ENCODE results near the gene QTRT2. TPM values are rescaled to one million over a fixed set of nuclear protein-coding genes. Genes with fewer than 3 reads are reported as not detected.

QTRT2 gene
- total RNA-seq (2021) (49.6 and 62.4 TPM in 2 replicates), Bru-seq, nascent RNA (percentile 90 among the genes with signal in this experiment), BruChase-seq, experiment 1, labeled RNA remaining after a 2-hour chase (percentile 88 among the genes with signal in this experiment), BruChase-seq, experiment 2, labeled RNA remaining after a 6-hour chase (percentile 78 among the genes with signal in this experiment)
- long read RNA-seq, full-length matches to known transcripts, result 47 of 68 reads
- long read RNA-seq, partial matches to known transcripts, result 3 of 68 reads
- long read RNA-seq, other reads (novel, unspliced or antisense), result 18 of 68 reads

GRCh38 chr3:114056130-114057010, at the start of gene QTRT2, which contains the start of gene CCDC191:
QTRT2 (plus strand) TSS chr3:114056737; CDS start chr3:114065258, 8,521 bp downstream.
CCDC191 (minus strand) TSS chr3:114056526; CDS start chr3:114056466, 60 bp downstream.
- H3K27me3 ChIP-seq (replicated peaks; ENCODE audit: insufficient read depth, low read depth, low read length, poor library complexity), result no peaks in the 10 kb centered on the region
- POLR2A ChIA-PET (ENCODE audit: low non-redundant PET), result no interaction called here
- TF ChIP-seq CTCF (conservative IDR thresholded peaks at IDR 0.05; ENCODE audit: low read depth, low read length), result no peak
- no peak for TF ChIP-seq EZH2 (IDR thresholded peaks at IDR 0.05; ENCODE audit: borderline replicate concordance, low read depth, low read length, poor library complexity, severe bottlenecking)
- peak within 1 kb of the TSS; percentile 65 for H3K27ac ChIP-seq (ENCODE audit: low read depth, low read length, poor library complexity, severe bottlenecking)
- H3K4me3 ChIP-seq (ENCODE audit: low read depth, low read length, poor library complexity, severe bottlenecking), result peak within 1 kb of the TSS; percentile 67
- DNase-seq (ENCODE audit: low spot score), result peak; percentile 100
- H3K36me3 ChIP-seq (ENCODE audit: insufficient read depth, low read length, poor library complexity, severe bottlenecking), result no peaks in the 10 kb centered on the region
- peaks cover 5% of the 10 kb centered on the region for H3K4me1 ChIP-seq (ENCODE audit: insufficient read depth, low read length, poor library complexity, severe bottlenecking)
- H3K9me3 ChIP-seq (ENCODE audit: low read depth, low read length, poor library complexity, severe bottlenecking), result no peaks in the 10 kb centered on the region
- CTCF ChIA-PET, result no interaction called here
- intact Hi-C loops (cut with micrococcal nuclease; ENCODE audit: unreplicated experiment), result loop anchor here (10.0 kb wide), 1 partner anchor 312 kb away; the partner anchor contains the start of genes ATP6V1A and NAA50
- BruUV-seq (replicated peaks), result TSS peak; percentile 69

GRCh38 chr3:114011059-114011797, 45.3 kb upstream of the QTRT2 start:
- no peak overlapping the region for H3K4me3 ChIP-seq (ENCODE audit: low read depth, low read length, poor library complexity, severe bottlenecking)
- no peak for TF ChIP-seq CTCF (conservative IDR thresholded peaks at IDR 0.05; ENCODE audit: low read depth, low read length)
- no peak for TF ChIP-seq EZH2 (IDR thresholded peaks at IDR 0.05; ENCODE audit: borderline replicate concordance, low read depth, low read length, poor library complexity, severe bottlenecking)
- H3K4me1 ChIP-seq (ENCODE audit: insufficient read depth, low read length, poor library complexity, severe bottlenecking), result no peaks in the 10 kb centered on the region
- no TSS peak for BruUV-seq (replicated peaks)
- no peaks in the 10 kb centered on the region for H3K9me3 ChIP-seq (ENCODE audit: low read depth, low read length, poor library complexity, severe bottlenecking)
- no peak overlapping the region for H3K27ac ChIP-seq (ENCODE audit: low read depth, low read length, poor library complexity, severe bottlenecking)
- DNase-seq (ENCODE audit: low spot score), result no peak
- H3K36me3 ChIP-seq (ENCODE audit: insufficient read depth, low read length, poor library complexity, severe bottlenecking), result no peaks in the 10 kb centered on the region
- intact Hi-C loops (cut with micrococcal nuclease; ENCODE audit: unreplicated experiment), result no loop called here
- no peaks in the 10 kb centered on the region for H3K27me3 ChIP-seq (replicated peaks; ENCODE audit: insufficient read depth, low read depth, low read length, poor library complexity)
- CTCF ChIA-PET, result no interaction called here
- POLR2A ChIA-PET (ENCODE audit: low non-redundant PET), result no interaction called here

GRCh38 chr3:114014211-114014610, 42.3 kb upstream of the QTRT2 start:
- CTCF ChIA-PET, result no interaction called here
- POLR2A ChIA-PET (ENCODE audit: low non-redundant PET), result no interaction called here
- no TSS peak for BruUV-seq (replicated peaks)

More at GRCh38 chr3:114014211-114014610, 42.3 kb upstream of the QTRT2 start:
- H3K27ac ChIP-seq (ENCODE audit: low read depth, low read length, poor library complexity, severe bottlenecking), result no peak overlapping the region
- no peak for TF ChIP-seq CTCF (conservative IDR thresholded peaks at IDR 0.05; ENCODE audit: low read depth, low read length)
- no peak for TF ChIP-seq EZH2 (IDR thresholded peaks at IDR 0.05; ENCODE audit: borderline replicate concordance, low read depth, low read length, poor library complexity, severe bottlenecking)
- intact Hi-C loops (cut with micrococcal nuclease; ENCODE audit: unreplicated experiment), result no loop called here
- no peaks in the 10 kb centered on the region for H3K27me3 ChIP-seq (replicated peaks; ENCODE audit: insufficient read depth, low read depth, low read length, poor library complexity)
- H3K36me3 ChIP-seq (ENCODE audit: insufficient read depth, low read length, poor library complexity, severe bottlenecking), result no peaks in the 10 kb centered on the region
- no peaks in the 10 kb centered on the region for H3K9me3 ChIP-seq (ENCODE audit: low read depth, low read length, poor library complexity, severe bottlenecking)
- no peaks in the 10 kb centered on the region for H3K4me1 ChIP-seq (ENCODE audit: insufficient read depth, low read length, poor library complexity, severe bottlenecking)
- no peak for DNase-seq (ENCODE audit: low spot score)
- H3K4me3 ChIP-seq (ENCODE audit: low read depth, low read length, poor library complexity, severe bottlenecking), result no peak overlapping the region
